ENCODE data around the gene GRIK4.

GRIK4 gene

GRCh38 chr11:120637131-120637530, 125.6 kb downstream of the GRIK4 start:
- DNase-seq (ENCODE audit: low read depth in 2 of 2), result no peak
- no peak overlapping the region for H3K4me3 ChIP-seq (replicated peaks in 1 of 2; ENCODE audit: low read depth in 2 of 2, low read length in 2 of 2)
- TF ChIP-seq CTCF (IDR thresholded peaks at IDR 0.05; ENCODE audit: low read depth, low read length), result no peak

DNA sequence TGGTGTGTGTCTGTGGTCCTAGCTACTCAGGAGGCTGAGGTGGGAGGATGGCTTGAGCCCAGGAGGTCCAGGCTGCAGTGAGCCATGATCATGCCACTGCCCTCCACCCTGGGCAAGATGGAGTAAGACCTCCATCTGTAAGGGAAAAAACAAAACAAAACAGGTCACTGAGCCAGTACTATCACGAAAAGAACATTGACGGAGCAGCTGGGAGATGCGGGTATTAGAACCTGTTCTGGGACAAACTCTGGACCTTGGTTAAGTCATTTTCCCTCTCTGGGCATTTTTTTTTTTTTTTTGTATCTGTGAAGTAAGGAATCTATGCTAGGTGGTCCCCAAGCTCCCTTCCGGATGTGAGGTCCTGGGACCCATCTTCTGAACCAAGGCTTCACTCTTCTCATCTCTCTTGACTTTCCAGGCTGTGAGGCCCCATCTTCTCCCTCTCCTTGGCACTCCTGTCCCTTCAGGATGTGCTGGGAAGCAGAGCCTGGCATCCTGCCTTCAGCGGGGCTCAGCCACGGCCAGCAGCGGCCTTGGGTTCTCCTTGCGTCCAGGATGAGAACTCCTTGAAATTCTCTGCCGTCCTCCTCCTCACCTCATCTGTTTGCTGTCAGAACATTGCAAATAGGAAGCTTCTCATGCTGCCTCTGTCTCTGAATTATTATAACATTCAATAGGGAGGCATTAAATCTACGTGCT, 130.8 kb downstream of the GRIK4 start:
- H3K4me3 ChIP-seq (replicated peaks in 1 of 2; ENCODE audit: low read depth in 2 of 2, low read length in 2 of 2), result no peak overlapping the region
- DNase-seq (ENCODE audit: low read depth in 2 of 2), result no peak

DNA sequence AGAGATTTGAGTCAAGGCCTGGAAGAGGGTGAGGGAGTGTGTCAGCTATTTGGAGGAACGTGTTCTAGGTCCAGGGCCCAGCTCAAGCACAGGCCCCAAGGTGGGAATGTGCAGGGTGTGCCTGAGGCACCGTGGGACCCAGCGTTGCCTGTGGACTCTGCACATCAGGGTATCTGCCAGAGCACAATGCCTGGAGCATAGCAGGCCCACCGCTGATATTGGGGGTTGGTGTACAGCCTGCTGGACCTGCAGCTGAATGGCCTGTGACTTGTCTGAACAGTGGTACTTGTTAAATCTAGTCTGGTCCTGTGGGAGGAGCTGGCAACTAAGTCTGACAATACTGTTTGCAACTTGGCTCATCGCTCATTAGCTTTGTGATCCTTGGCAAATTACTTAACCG, 131.7 kb downstream of the GRIK4 start:
- no peak for TF ChIP-seq CTCF (IDR thresholded peaks at IDR 0.05; ENCODE audit: low read depth, low read length)
- no peak for DNase-seq (ENCODE audit: low read depth in 2 of 2)
- H3K4me3 ChIP-seq (replicated peaks in 1 of 2; ENCODE audit: low read depth in 2 of 2, low read length in 2 of 2), result no peak overlapping the region

More for the DNA sequence above, 130.8 kb downstream of the GRIK4 start:
- no peak for TF ChIP-seq CTCF (IDR thresholded peaks at IDR 0.05; ENCODE audit: low read depth, low read length)

- H3K4me3 ChIP-seq (replicated peaks in 1 of 2; ENCODE audit: low read depth in 2 of 2, low read length in 2 of 2), result no peak overlapping the region
- no peak for DNase-seq (ENCODE audit: low read depth in 2 of 2)
Observed at GRCh38 chr11:120645639-120646038, 134.1 kb downstream of the GRIK4 start.

DNA sequence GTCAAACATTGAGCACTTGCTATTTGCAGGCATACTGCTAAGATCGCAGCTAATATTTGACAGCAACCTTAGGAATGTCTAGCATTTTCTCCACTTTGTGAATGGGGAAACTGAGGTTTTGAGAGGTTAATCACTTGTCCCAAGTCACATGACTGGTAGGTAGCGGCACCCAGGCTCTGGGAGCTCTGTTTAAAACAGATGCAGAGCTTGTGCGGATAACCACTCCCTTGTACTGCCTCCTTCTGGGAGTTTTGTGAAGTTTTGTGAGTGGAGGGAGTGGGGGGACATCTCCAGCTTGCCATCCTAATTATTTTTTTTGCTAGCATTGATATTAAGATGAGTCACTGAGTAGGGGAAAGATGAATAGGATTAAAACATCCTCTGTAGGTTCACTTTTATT, 134.7 kb downstream of the GRIK4 start:
- TF ChIP-seq CTCF (IDR thresholded peaks at IDR 0.05; ENCODE audit: low read depth, low read length), result no peak
- no peak overlapping the region for H3K4me3 ChIP-seq (replicated peaks in 1 of 2; ENCODE audit: low read depth in 2 of 2, low read length in 2 of 2)
- no peak for DNase-seq (ENCODE audit: low read depth in 2 of 2)

More at GRCh38 chr11:120645639-120646038, 134.1 kb downstream of the GRIK4 start:
- no peak for TF ChIP-seq CTCF (IDR thresholded peaks at IDR 0.05; ENCODE audit: low read depth, low read length)

DNA sequence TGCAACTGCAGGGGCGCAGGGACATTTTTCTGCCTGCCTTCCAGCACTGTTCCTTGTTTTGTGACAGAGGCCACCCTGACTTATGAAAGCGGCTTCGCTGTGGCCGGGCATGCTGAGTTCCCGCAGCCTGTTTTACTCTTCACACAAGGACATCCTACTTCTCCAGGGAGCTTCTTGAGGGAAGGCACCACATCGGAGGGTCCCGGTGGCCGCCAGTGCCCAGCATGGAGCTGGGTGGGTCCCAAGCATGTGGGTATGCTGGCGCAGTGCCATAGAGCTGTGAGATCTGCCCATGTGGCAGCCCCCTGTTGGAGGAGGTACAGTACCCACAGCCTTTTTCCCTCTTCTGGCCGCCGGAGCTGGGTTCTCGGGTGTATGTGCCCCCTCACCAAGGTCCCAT, 136.1 kb downstream of the GRIK4 start:
- TF ChIP-seq CTCF (IDR thresholded peaks at IDR 0.05; ENCODE audit: low read depth, low read length), result no peak
- no peak for DNase-seq (ENCODE audit: low read depth in 2 of 2)

DNA sequence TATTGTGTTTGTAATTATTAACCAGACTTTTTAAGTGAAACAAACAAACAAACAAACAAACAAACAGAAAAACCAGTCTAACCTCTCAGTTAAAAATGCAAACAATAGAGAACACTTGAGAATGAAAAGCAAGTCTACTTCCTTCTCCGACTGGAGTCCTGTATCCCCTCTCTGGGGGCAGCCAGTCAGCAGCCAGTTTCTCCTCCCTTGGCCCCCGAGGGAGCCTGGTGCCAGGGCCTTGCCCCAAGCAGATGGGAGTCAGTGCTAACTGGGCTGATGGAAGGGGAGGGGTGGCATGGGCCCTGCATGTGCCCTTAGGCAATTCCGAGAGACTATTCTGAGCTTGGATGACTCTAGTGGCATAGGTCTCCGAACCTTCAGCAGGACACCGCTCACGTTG, 137.2 kb downstream of the GRIK4 start:
- no peak for DNase-seq (ENCODE audit: low read depth in 2 of 2)
- TF ChIP-seq CTCF (IDR thresholded peaks at IDR 0.05; ENCODE audit: low read depth, low read length), result no peak
- H3K4me3 ChIP-seq (replicated peaks in 1 of 2; ENCODE audit: low read depth in 2 of 2, low read length in 2 of 2), result no peak overlapping the region

More for the DNA sequence above, 136.1 kb downstream of the GRIK4 start:
- no peak overlapping the region for H3K4me3 ChIP-seq (replicated peaks in 1 of 2; ENCODE audit: low read depth in 2 of 2, low read length in 2 of 2)

Measured in cardiac fibroblast (primary cell).